ENCODE results near the gene HMGCL. TPM values are rescaled to one million over a fixed set of nuclear protein-coding genes. Genes with fewer than 3 reads are reported as not detected.
A peak's percentile ranks its signal among the peaks of the same experiment; 100 is the strongest.

The HMGCL gene
- total RNA-seq, 4 donors from 2014 or later: 31.0 to 46.6 (median 32.6) TPM

DNA sequence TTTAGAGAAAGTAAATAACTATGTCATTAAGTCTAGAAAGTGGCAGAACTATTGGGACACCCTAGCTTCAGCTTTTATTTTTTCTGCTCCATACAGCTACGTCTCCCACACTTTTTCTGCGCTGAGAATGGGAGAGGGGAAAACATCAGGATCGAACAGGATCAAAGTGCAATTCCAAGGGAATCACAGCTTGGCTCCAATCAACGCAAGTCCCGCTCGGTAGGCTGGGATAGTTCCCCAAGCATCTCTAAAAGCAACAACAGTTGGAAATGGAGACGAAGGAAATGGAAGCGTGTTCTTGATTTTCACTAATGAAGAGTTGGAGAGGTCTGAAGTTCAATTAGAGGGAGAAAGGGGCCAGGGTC, 536 bp downstream of the HMGCL start:
- TF ChIP-seq, protein P1, sequence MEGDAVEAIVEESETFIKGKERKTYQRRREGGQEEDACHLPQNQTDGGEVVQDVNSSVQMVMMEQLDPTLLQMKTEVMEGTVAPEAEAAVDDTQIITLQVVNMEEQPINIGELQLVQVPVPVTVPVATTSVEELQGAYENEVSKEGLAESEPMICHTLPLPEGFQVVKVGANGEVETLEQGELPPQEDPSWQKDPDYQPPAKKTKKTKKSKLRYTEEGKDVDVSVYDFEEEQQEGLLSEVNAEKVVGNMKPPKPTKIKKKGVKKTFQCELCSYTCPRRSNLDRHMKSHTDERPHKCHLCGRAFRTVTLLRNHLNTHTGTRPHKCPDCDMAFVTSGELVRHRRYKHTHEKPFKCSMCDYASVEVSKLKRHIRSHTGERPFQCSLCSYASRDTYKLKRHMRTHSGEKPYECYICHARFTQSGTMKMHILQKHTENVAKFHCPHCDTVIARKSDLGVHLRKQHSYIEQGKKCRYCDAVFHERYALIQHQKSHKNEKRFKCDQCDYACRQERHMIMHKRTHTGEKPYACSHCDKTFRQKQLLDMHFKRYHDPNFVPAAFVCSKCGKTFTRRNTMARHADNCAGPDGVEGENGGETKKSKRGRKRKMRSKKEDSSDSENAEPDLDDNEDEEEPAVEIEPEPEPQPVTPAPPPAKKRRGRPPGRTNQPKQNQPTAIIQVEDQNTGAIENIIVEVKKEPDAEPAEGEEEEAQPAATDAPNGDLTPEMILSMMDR (IDR thresholded peaks at IDR 0.05): no peak
- TF ChIP-seq POLR2A (IDR thresholded peaks at IDR 0.05): no peak

DNA sequence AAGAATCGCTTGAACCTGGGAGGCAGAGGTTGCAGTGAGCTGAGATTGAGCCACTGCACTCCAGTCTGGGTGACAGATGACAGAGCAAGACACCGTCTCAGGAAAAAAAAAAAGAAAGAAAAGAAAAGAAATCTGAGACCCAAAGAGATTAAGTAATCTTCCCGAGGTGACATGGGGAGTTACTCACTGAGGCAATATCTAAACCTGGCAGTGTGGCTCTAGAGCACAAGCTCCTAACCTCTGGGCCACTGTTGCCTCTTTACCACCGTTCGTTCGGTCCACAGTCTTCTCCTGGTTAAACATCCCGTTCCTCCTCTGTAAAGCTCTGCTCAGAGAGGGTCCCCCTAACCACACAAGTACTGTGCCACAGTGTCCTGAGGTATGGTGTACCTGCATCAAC, 1.5 kb downstream of the HMGCL start:
- no peak overlapping the region for H3K4me3 ChIP-seq
- no peaks in the 10 kb centered on the region for H3K4me1 ChIP-seq
- no peak for DNase-seq
- H3K36me3 ChIP-seq: no peaks in the 10 kb centered on the region
- H3K9me3 ChIP-seq: no peaks in the 10 kb centered on the region
- H3K27ac ChIP-seq: no peak overlapping the region
- H3K27me3 ChIP-seq: no peaks in the 10 kb centered on the region
- TF ChIP-seq, protein P1 (IDR thresholded peaks at IDR 0.05): no peak
- TF ChIP-seq POLR2A (IDR thresholded peaks at IDR 0.05): no peak
- intact Hi-C loops (cut with DNase I; ENCODE audit: low total_unique reads): no loop called here

More for the DNA sequence above, 536 bp downstream of the HMGCL start:
- Histone ChIP-seq H3K36me3 (no peaks in the 10 kb centered on the region), H3K9me3 (no peaks in the 10 kb centered on the region), H3K27me3 (no peaks in the 10 kb centered on the region), H3K4me1 (no peaks in the 10 kb centered on the region), H3K27ac (peak overlapping the region; percentile 91 to 94), H3K4me3 (peak overlapping the region; percentile 80 to 90)
- intact Hi-C loops (cut with DNase I; ENCODE audit: low total_unique reads): no loop called here
- DNase-seq: no peak

DNA sequence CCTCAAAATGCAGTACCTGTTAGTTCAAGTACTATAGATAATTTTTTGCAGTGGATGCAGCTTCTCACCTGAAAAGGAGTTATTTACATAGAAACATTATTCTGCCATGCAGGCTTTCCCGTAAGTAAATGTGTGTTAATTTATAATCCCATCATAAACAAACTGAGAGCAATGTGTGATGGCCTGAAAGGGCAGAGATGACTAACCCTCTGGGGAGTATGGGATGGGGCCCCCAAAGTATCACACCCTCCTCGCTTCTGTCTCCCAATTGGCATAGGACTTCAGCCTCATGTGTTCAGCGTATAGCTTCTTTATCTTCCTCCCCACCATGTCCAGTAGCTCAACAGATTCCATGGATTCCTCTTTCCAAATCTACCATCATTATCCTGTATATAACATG, 7.6 kb downstream of the HMGCL start:
- no peak for DNase-seq
- no peaks in the 10 kb centered on the region for H3K27me3 ChIP-seq
- no peak for TF ChIP-seq POLR2A (IDR thresholded peaks at IDR 0.05)
- TF ChIP-seq, protein P1 (IDR thresholded peaks at IDR 0.05): no peak
- no peak overlapping the region for H3K4me3 ChIP-seq
- intact Hi-C loops (cut with DNase I; ENCODE audit: low total_unique reads): no loop called here
- H3K4me1 ChIP-seq: no peaks in the 10 kb centered on the region
- no peak overlapping the region for H3K27ac ChIP-seq
- no peaks in the 10 kb centered on the region for H3K9me3 ChIP-seq
- H3K36me3 ChIP-seq: no peaks in the 10 kb centered on the region

DNA sequence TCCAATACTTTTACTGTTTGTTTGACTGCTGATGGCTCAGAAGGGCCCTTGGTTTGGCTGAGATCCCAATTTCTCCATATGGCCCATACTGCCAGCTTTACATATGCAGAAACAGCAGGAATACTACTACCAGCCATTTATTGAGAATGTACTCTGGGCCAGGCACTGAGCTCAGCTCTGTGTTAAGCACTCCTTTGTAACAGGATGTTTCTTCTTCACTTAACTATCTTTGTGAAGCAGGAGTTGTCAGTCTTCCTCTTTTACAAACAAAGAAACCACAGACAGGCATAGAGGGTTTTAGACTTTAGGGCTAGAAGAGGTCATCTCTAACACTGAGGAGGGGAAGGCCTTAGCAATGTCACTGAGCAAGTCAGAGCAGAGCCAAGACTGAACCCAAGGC, 8.3 kb downstream of the HMGCL start:
- TF ChIP-seq, protein P1 (IDR thresholded peaks at IDR 0.05): no peak
- TF ChIP-seq POLR2A (IDR thresholded peaks at IDR 0.05): no peak
- Histone ChIP-seq H3K4me1 (no peaks in the 10 kb centered on the region), H3K36me3 (no peaks in the 10 kb centered on the region), H3K4me3 (no peak overlapping the region), H3K27me3 (no peaks in the 10 kb centered on the region), H3K9me3 (no peaks in the 10 kb centered on the region), H3K27ac (no peak overlapping the region)
- intact Hi-C loops (cut with DNase I; ENCODE audit: low total_unique reads): no loop called here
- DNase-seq: no peak

DNA sequence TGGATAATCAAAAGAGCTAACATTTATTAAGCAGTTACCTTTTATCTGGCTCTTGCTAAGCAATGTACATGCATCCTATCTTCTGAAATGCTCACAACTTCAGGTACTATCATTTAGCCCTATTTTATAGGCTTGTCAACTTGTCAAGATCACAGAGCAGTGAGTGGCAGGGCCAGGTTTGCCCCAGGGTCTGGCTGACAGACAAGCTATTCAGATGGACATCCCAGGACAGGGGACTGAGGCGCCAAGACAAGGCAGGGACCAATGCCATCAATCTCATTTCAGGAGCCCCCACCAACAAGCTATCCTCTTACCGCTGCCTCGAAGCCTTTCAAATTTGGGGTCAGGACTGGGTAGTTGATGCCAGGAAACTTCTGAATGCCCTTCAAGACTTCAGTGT, 8.9 kb downstream of the HMGCL start:
- TF ChIP-seq, protein P1 (IDR thresholded peaks at IDR 0.05): no peak
- intact Hi-C loops (cut with DNase I; ENCODE audit: low total_unique reads): no loop called here
- no peaks in the 10 kb centered on the region for H3K36me3 ChIP-seq

More for the DNA sequence above, 8.9 kb downstream of the HMGCL start:
- DNase-seq: no peak
- Histone ChIP-seq H3K27ac (no peak overlapping the region), H3K4me1 (no peaks in the 10 kb centered on the region), H3K27me3 (no peaks in the 10 kb centered on the region), H3K9me3 (no peaks in the 10 kb centered on the region), H3K4me3 (no peak overlapping the region)

Data from uterus (tissue), 4 donors.